Stimulated activated CD8-positive, alpha-beta memory T cell treated with anti-CD3 and anti-CD28 coated beads, Interleukin-15, amount 100 ng/mL, for 48 hours (primary cell): ENCODE data around the gene BCL11B.
A peak's percentile ranks its signal among the peaks of the same experiment; 100 is the strongest.

ENCODE experiments used
- DNase-seq, 2 donors: peaks; one replicate each; pipeline ENCODE4 v3.0.0-alpha.2; 2020; ENCODE audit warnings: low read depth in 2 of 2

BCL11B gene

DNA sequence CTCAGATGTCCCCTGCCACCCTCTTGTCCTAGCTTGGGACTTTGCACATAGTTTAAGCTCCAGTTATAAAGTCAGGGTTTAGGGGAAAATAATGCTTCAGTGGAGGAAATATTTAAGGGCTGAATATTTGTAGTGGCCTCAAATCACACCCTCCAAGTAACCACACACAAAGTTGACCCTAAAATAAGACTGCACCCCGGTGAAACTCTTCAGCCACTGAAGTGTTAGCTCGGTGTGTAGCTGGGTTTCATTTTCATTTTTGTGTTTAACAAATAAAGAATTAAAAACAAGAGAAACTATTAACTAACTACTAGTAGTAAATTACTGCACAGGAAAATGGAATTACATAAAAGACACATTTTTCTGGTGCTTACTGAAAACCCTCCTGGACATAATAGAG lies 14.8 kb upstream of the BCL11B start:
- no peak for DNase-seq

DNA sequence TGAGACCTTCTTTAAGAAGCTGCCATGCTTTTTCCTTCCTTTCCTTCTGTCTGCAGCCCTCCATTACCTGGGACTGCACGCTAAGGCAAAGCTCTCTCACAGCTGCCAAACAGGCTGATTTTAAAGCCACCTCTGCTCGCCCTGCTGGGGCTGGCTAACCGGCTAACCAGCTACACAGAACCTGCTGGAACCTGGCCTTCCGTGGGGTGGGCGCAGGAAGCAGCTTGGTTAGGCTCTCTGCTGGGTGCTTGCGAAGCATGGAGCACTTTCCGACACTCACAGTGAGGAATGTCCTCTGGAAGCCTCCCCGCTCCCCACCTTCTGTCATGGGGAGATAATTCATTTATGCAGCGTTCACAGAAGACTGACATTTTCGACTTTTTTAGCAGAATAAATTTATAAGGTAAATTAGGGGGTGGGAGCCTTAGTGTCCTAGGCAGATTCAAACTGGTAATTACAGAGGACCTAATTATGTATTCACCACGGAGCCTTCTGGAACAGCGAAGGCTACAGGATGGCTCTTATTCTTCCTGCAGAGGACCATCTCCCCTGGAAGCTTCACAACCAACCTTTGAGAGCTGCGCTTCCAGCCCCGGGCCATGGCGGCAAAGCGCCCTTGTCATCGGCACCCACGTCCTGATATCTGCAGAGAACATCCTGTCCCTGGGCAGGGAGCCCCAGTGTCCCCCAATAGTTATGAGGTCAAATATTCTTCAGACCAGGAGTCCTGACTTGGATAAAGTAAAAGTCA lies 12.4 kb upstream of the BCL11B start:
- DNase-seq, result no peak

DNA sequence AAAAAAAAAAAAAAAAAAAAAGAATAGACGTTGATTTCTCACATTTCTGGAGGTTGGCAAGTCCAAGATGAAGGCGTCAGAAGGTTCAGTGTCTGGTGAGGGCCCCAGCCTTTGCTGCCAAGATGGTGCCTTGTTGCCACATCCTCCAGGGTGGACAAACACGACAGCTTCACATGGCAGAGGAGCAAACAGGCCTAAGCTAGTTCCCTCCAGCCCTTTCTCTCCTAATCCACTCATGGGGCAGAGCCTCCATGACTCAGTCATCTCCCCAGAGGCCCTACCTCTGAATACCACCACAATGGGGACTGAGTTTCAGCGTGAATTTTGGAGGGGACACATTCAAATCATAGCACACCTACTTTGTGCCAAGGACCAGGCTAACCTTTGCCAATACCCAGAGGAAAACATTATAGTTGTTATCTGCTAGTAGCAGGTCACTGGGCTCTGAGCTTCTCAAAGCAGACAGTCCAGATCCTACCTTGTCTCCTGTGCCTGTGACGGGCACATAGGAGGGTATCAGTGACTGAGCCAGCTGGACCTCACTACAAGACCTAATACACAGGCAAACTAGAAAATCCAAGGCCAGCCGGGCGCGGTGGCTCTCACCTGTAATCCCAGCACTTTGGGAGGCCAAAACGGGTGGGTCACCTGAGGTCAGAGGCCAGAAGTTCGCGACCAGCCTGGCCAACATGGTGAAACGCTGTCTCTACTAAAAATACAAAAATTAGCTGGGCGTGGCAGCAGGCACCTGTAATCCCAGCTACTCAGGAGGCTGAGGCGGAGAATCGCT lies 10.5 kb upstream of the BCL11B start:
- DNase-seq, result no peak

DNA sequence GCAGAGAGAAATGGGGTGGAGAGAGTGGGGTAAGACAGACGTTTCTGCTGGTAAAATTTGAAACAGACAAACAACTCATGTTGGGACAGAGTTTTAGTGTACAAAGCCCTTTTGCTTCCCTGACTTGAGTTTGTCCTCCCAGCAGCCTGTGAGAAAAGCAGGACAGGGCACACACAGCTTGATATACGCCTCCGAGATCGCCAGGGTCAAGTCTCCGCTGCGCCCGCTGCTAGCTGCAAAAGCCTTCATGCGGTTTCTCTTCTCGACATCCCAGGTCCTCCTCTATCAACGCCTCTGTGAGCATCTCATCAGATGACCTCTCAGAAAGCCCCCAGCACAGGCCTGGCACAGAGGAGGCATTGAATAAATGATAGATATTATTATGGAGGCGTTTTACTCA lies 9.4 kb upstream of the BCL11B start:
- no peak for DNase-seq

DNA sequence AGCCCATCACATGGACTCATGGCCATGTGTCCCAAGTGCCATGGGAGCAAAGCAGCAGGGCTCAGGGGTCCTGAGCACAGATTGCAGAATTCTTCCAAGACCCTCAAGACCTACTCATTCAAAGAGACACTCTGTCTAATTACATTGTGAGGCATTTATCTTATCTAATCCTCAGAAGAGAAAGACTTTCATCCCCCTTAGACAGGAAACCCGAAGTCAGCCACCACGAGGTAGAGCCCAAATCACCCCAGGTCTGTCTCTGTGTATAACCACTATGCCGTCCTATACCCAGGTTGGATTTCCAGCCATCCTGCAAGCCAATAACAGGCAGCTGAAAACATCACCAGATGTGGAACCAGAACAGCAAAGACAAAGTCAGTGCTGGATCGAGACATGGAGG lies 8.9 kb upstream of the BCL11B start:
- DNase-seq, result no peak

DNA sequence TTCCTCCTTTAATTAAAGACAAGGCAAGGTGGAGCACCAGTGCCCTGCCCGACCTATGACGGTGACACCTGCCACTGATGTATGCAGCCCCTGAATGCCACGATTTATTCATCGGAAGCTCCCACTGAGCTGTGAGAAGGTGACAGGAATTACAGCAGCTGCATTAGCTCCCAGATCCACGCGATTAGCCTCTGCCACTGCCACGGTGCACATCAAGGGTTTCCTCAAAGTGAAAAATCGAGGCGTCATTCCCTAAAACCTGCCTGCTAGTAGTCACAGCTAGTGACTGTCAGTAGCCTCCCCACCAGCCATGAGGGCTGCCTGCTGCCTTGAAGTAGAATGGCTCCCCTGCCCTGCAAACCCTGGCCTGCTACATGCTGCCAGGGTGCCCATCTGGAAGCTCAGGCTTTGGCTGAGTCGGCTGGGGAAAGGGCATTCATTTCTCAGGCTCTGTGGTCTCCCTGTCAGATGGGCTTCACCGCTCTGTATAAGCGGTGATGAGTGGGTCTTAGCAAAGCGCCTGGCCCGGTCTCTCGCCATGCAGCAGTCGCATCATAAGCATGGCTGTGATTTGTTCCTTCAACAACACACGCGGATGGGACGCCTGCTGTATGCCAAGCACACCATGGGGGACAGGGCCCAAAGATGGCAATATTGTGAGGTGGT lies 8.2 kb upstream of the BCL11B start:
- no peak for DNase-seq

DNA sequence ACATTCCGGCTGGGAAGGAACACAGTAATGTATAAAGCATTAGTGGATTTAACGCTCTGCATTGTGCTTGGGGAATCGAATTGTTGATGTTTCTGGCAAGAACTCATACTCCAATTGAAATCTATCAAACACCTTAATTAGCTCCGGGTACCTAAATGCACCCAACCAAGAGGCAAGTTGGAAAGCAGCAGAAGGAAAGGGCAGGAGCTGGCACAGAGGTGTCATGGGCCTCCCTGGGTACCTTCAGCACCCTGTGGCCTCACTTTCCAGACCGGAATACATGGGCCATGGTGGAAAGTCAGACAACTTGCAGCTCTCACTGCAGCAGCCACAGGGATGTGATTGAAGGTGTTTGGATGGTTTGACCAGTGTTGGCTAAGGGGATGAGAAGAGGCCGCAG lies 6.8 kb upstream of the BCL11B start:
- DNase-seq, result no peak

DNA sequence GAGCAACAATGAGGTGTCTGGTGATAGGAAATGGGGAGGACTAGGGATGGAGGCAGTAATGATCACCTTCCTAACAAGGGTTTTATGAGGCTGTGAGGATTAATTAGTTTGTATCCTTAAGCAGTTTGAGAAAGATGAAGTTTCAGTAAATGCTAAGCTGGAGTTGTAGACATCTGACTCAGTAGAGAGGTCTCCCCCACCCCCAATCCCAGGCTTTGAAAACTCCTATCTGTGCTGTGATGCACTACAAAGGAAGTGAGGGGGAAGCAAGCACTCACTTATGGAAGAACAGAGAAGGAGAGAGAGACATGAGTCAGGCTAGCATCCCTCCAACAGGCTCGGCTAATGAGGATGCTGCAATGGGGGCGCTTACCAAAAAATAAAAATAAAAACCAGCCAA lies 5.5 kb upstream of the BCL11B start:
- no peak for DNase-seq

DNA sequence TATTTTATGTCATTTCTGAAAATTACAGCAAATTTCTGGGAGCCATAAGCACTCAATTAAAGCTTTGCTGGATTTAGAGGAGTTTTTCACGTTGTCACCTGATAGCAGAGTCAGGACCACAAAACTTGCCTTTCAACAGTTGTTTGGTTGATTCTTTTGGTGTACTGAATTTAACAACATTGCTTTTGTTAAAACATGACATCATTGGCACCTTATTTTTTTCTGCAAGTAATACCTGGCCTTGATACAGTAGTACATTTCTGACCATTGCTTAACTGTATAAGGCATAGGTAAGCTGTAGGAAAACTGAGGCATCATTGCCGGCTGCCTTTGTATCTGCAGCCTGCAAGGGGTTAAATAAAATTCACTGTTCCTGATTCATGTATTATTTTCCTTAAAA lies 4.5 kb upstream of the BCL11B start:
- DNase-seq, result no peak

DNA sequence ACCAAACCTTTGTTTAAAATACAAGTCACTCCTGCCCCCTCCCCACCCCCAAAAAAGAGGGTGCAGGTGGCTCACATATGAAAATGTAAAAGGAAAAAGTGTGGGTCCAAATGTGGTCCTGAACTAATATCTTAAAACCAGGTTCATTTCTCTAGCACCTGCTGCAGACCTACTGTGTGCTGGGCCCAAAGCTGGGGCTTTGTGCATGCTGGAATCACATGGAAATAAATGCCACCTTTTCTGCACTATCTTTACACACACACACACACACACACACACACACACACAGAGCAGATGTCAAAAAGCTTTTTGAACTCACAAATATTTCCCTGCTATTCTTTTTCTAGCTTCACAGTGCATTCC lies 3.2 kb upstream of the BCL11B start:
- DNase-seq, result no peak

DNA sequence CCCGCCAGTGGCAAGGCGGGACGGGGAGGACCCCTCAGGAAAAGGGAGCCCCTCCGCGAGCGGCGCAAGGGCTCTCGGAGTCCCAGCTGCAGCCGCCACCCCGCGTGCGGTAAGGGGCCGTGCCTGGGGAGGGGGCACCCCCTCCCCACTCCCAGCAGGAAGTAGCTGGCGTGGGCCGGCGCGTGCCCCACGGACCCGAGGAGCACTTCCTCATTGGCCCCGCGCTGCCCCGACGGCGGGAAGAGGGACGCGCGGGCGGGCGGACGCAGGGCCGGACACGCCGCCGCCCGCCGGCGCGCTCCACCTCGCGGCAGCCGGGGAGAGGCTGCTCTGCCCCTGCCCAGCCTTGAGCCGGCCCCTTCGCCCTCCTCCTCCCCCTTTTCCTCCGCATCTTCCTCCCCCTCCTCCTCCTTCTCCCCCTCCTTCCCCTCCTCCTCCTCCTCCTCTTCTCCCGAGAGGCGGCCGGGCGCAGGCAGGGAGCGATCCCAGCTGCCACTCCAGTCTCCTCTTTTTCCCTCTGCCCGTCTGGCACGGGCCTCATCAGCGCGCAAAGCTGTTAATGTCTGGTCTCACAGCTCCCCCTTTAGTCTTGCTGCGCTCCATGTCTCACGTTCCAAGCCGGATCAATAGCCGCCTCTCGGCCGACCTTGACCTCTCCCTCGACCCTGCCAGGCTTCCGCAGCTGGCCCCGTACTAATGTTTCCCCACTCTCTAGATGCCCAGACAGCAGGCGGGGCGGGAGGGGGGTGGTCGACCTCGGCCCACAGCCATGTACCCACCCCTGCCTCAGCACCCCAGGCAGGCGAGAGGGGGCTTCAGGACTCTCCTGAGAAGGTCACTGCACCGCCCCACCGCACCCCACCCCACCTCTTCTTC lies 2.6 kb upstream of the BCL11B start:
- peak in 1 of 2 donors; percentile 36 for DNase-seq

DNA sequence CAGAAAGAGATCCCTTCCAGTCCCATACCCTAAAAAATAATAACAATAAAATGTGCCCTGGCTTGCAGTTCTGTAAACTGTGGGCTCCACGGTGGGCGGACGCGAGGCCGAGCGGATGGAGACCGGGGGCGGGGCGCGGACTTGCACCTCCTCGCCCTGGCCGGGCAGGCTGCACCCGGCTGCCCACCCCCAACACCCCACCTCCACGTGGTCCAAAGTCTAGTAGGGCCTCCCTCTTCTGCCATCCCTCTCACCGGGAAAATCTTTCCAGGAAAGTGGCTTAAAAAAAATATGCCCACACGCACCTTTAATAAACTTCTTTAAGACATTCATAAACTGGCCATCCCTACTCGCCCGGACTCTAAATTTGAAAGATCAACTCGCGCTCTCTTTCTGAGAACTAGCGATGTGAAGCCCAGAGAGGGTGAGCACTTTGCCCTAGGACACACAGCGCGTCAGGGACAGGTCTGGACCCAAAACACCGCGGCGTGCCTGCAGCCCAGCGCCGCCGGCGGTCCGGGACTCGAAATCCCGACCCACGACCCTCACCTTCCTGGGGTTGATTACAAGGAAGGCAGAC lies 1.9 kb upstream of the BCL11B start:
- peak in 1 of 2 donors; percentile 49 for DNase-seq

DNA sequence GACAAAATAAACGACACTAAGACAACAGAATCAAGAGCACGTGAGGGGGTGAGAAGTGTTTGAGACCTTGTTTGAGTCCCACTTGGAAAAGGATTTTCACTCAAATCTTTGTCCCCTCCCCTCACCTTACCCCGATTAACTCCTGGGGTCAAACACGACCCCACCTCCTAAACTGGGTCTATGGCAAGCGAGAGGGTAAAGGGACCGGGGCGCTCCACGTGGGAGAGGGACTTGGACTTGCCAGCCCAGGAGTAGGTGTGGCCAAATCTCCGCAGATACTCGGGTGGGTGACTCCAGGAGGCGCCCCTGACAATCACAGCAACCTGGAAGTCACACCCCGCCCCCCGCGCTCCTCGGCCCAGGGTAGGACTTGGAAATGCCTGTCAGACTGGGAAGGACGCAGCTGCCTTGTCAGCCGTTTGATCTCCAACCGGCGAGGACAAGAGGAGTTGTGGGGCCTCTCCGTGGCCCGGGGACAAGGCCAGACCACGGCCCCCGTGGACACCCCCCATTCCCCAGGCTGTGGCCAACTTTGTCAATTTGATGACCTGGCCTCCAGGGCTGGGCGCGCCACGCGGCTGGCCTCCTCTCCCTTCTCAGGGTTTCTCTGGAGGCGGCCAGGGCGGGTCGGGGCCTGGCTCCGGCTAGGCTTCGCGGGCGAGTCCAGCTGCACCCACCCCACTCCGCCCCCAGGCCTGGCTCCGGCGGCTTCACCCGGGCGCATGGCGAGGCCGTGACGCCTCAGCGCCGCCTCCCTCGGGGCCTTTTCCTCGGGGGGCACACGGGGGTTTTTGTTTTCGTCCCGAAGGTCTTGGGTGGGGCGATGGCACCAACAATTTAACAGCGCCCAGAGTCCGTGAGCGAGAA lies 1.1 kb upstream of the BCL11B start:
- peak in 1 of 2 donors; percentile 65 for DNase-seq

DNA sequence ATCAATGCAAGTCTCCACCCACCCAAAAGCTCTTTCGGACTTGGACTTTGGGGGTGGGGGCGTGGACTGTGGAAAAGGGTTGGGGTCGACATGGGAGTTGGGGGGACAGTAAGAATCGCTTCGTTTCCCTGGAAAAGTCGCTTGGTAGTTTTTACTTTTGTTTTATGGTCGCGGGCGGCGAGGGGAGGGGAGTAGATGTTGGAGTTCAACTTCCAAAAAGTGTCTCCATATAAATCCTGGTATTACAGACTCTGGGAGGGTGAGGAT lies 568 bp upstream of the BCL11B start:
- no peak for DNase-seq

DNA sequence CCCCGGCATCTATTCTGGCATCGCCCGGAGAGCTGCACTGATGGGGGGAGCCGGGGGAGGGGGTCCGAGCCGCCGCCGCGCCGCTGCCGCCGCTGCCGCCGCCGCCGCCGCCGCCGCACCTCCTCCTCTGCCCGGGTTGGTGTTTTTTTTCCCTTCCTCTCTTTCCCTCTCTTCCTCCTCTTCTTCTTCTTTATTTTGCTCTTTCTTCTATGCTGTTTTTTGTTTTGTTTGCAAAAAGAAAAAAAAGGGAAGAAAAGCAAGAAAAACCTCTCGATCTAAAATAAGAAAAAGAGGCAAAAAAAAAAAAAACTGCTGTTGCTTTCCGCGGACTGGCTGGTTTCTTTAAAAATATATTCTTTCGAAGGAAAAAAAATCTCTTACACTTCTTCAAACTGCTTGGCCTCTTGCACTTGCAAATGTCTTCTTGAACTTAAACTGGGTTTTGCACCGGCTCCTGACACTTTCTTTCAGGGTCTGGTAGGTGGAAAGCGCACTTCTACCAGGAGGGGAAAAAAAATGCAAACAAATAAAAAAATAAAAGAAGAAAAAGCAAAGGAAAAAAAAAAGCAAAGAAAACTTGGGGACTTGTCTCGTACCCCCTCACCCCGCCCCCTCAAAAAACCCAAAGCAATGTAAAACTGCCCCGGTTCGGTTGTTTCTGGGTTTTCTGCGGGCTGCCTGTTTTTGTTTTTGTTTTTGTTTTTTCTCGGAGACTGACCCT lies 616 bp downstream of the BCL11B start:
- no peak for DNase-seq

DNA sequence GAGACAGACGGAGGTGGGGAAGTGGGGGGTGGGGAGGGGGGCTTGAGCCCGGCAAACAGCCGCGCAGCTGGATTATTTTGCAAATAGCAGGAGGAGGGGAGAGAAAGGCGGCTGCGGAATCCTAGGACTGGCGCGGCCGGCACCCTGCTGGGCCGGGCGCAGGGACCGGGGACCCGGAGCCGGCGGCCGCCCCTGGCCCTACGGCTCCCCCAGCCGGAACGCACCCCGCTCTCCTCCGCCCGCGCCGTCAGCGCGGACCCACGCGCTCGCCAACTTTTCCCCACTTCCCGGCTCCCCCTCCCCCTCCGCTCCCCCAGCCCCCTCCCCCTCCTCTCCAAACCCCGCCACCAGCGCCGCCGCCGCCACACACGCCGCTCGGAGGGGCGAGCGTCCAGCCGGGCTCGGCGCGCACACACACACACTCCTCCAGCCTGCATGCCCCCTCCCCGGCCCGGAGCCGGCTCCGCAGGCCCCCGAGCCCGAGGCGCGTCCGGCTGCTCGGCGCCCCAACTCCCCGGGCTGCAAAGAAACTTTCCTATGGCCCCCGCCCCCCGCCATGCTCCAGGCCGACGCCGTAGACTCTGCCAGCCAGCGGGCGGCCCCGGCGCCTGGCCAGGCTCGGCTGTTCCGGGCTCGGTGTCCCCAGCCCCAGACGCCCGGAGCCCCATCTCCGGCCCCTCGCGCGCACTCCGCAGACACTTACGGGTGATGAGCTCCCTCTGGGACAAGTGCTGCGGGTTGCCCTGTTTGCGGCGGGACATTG lies 1.4 kb downstream of the BCL11B start:
- DNase-seq, result no peak

DNA sequence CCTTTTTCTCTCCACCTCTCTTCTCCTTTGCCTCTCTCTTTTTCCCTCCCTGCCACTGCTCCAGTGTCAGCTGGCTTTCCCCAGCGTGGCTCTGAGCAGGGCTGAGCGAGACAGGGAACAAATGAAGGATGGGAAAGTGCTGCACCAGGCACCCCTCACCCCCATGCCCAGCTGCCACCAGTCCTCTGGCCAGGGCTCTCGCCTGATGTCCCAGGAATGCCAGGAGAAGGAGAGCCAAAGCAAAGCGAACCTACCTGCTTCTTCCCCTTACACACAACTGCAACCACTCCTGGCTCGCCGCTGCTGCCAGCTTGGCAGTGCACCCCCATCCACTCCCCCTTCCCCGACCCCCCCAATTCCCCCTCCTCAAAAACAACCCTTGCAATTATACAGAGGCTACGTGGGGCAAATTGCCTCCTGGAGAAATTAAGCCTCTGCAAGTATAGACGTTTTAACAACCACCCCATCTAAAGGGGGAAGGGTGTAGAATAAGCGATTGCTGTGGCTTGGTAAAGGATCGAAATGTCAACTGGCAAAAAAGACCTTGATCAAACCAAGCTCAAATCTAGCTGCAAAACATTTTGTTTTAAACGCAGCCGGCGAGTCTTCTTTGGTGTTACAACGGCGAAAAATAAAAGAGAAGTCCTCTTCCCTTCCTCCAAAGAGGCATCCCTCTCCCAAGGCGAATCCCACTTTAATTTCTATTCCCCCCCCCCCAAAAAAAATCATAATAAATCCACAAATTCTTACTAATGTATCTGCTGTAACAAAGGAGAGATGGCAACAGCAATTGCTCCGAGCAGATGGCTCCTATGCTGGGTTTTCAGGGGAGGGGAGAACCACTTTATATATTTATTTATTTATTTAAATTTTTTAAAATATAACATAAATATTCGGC lies 2.9 kb downstream of the BCL11B start:
- DNase-seq, result no peak
